Sigmoid colon (tissue), 7 donors: ENCODE data around the gene SLC35F2. TPM values are rescaled to one million over a fixed set of nuclear protein-coding genes. Genes with fewer than 3 reads are reported as not detected.
"Not testable (repeated sequence)": the region's sequence is repeated elsewhere in the genome, so short reads cannot be mapped to it uniquely, and the experiment has no call there.

Experiments
- DNase-seq: peaks from one replicate; pipeline ENCODE4 v3.0.0-alpha.2; 2019
- H3K27ac ChIP-seq, 4 donors: fragments of 200-600 bp; sonication (generic); one replicate each; pipeline ENCODE4 v1.5.1; 2016 to 2019; ENCODE audit warnings: mild to moderate bottlenecking in 1 of 4
- H3K27me3 ChIP-seq, 3 donors: fragments of 200-600 bp; sonication (generic); one replicate each; pipeline ENCODE4 v1.5.1; 2019; ENCODE audit warnings: mild to moderate bottlenecking in 1 of 3
- H3K36me3 ChIP-seq, 4 donors: fragments of 200-600 bp; sonication (generic); one replicate each; pipeline ENCODE4 v1.5.1; 2016 to 2019
- H3K4me1 ChIP-seq, 4 donors: fragments of 200-600 bp; sonication (generic); one replicate each; pipeline ENCODE4 v1.5.1; 2017 to 2019
- H3K4me3 ChIP-seq, 4 donors: fragments of 200-600 bp; sonication (generic); one replicate each; pipeline ENCODE4 v1.5.1; 2017 to 2019; ENCODE audit warnings: mild to moderate bottlenecking in 2 of 4, moderate library complexity in 1 of 4
- H3K9me3 ChIP-seq, 4 donors: fragments of 200-600 bp in 3 of 4; sonication (generic) in 3 of 4; one replicate each; pipeline versions ENCODE4 v1.5.1 to v1.6.1; 2013 to 2019
- CTCF ChIP-seq, 4 experiments: fragments of 450-650 bp in 3 of 4; fragments of 200-600 bp in 1 of 4; IDR thresholded peaks; one replicate each; pipeline ENCODE4 v1.5.1; 2016 to 2019; ENCODE audit warnings: antibody characterized with exemption in 4 of 4, mild to moderate bottlenecking in 3 of 4, moderate library complexity in 2 of 4
- EP300 ChIP-seq, 4 donors: sonication (generic); formaldehyde crosslinking; IDR thresholded peaks; one replicate each; pipeline ENCODE4 v1.6.1; 2017; ENCODE audit warnings: antibody characterized with exemption in 4 of 4
- POLR2A ChIP-seq, 2 donors: fragments of 450-650 bp; IDR thresholded peaks; one replicate each; pipeline ENCODE4 v1.6.1; 2016; ENCODE audit warnings: antibody characterized with exemption in 2 of 2, mild to moderate bottlenecking in 2 of 2, moderate library complexity in 2 of 2
- POLR2AphosphoS5 ChIP-seq, 4 donors: sonication (generic); formaldehyde crosslinking; IDR thresholded peaks; one replicate each; pipeline ENCODE4 v1.6.1; 2017; ENCODE audit warnings: antibody characterized with exemption in 4 of 4
- WGBS, 2 donors: extraction: QIAGEN DNeasy Blood & Tissue Kit; methylation state at CpG; one replicate each; pipeline ENCODE4 v1.1.7; 2013; 5-methylcytosine and 5-hydroxymethylcytosine counted together
- intact Hi-C: fragments of 100-400 bp; cut with DNase I; formaldehyde crosslinking; loops from one replicate; pipeline ENCODE4 v1.15.1; 2023
- polyA plus RNA-seq, 3 donors: library from polyadenylated mRNA; stranded (reverse); fragments of 200-250 nt; gene quantifications; one replicate each; pipeline ENCODE4 v1.2.3, GENCODE V29; 2013
- total RNA-seq, 4 donors: library from RNA; depleted of rRNA; stranded (reverse); fragments of >200 nt; gene quantifications; one replicate each; pipeline ENCODE4 v1.1.0, GENCODE V29; 2016
- donor health status: healthy with polysubstance abuse.
- donor health status: Bipolar disorder and iron deficiency.
- donor health status: healthy.

SLC35F2 gene
- total and polyA plus RNA-seq, 7 donors: 0.83 to 15.4 (median 4.4) TPM

GRCh38 chr11:107842412-107843100 lies 16.0 kb downstream of the SLC35F2 start:
- no peaks in the 10 kb centered on the region for H3K27me3 ChIP-seq
- H3K9me3 ChIP-seq: no peaks in the 10 kb centered on the region
- intact Hi-C loops: no loop called here
- no peak overlapping the region for H3K27ac ChIP-seq
- no peaks in the 10 kb centered on the region for H3K36me3 ChIP-seq
- no peak overlapping the region for H3K4me3 ChIP-seq
- DNase-seq: no peak
- TF ChIP-seq POLR2A (IDR thresholded peaks at IDR 0.05): no peak
- H3K4me1 ChIP-seq: peaks cover 0 to 18% (median 16%) of the 10 kb centered on the region in 4 donors
- WGBS, 2 donors: 87 to 89% methylated on average over 8 of the region's 8 CpGs

DNA sequence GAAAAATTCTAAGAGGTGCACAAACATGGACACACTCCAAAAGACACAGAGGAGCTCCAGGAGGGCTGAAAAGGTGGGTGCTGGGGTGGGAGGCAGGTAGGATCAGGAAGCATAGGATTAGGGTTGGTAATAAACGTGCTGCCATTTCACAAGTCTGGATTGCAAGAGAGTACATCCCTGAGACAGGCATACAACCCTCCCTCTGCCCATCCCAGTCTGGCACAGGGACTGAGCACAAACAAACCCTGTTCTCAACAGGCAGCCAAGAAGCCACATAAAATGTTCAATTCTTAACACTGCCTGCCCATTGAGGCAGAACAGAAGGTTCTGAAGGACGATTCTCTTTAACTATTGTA lies 18.5 kb downstream of the SLC35F2 start:
- 3 to 31% methylated on average over 2 of the region's 2 CpGs for WGBS, 2 donors
- intact Hi-C loops: no loop called here
- DNase-seq: no peak

DNA sequence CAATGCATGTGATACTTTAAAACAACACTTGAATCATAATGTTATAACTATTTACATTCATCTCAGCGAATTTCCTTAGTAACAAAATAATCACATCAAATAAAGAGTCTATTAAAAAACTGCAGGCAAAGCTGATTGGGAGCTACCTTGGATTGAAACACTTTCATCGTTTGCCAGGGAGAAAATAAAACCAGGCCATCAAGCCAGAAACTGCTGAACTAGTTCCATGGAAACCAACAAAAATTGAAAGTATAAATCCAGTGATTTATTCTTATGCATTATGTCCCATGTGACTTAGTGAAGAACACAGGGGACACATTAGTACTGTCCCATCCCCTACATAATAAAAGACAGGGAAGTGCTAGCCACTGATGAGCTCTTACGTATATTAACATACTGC lies 21.7 kb downstream of the SLC35F2 start:
- DNase-seq: no peak
- Histone ChIP-seq H3K4me3 (no peak overlapping the region), H3K27ac (peak overlapping the region in 3 of 4 donors; percentile 1 to 25 (median 10)), H3K9me3 (no peaks in the 10 kb centered on the region), H3K36me3 (no peaks in the 10 kb centered on the region), H3K4me1 (peaks cover 0 to 18% (median 16%) of the 10 kb centered on the region in 4 donors), H3K27me3 (no peaks in the 10 kb centered on the region)
- TF ChIP-seq EP300 (IDR thresholded peaks at IDR 0.05) (no peak), POLR2A (IDR thresholded peaks at IDR 0.05) (no peak), POLR2AphosphoS5 (IDR thresholded peaks at IDR 0.05) (no peak), CTCF (IDR thresholded peaks at IDR 0.05) (no peak)
- WGBS, 2 donors: 18 to 61% methylated on average over 3 of the region's 3 CpGs
- intact Hi-C loops: no loop called here

More for the DNA sequence above, 18.5 kb downstream of the SLC35F2 start:
- no peak overlapping the region for H3K4me3 ChIP-seq
- peak overlapping the region; percentile 58 to 77 (median 72) for H3K27ac ChIP-seq
- H3K9me3 ChIP-seq: no peaks in the 10 kb centered on the region
- TF ChIP-seq POLR2AphosphoS5 (IDR thresholded peaks at IDR 0.05) (no peak), CTCF (IDR thresholded peaks at IDR 0.05) (no peak), EP300 (IDR thresholded peaks at IDR 0.05) (no peak), POLR2A (IDR thresholded peaks at IDR 0.05) (no peak)
- no peaks in the 10 kb centered on the region for H3K27me3 ChIP-seq
- H3K36me3 ChIP-seq: no peaks in the 10 kb centered on the region
- H3K4me1 ChIP-seq: peaks cover 0 to 18% (median 16%) of the 10 kb centered on the region in 4 donors

- no peaks in the 10 kb centered on the region for H3K9me3 ChIP-seq
- intact Hi-C loops: no loop called here
- H3K4me1 ChIP-seq: peaks cover 0 to 5% (median 5%) of the 10 kb centered on the region in 4 donors
- DNase-seq: no peak
- TF ChIP-seq POLR2AphosphoS5 (IDR thresholded peaks at IDR 0.05): no peak
- no peak for TF ChIP-seq CTCF (IDR thresholded peaks at IDR 0.05)
- TF ChIP-seq POLR2A (IDR thresholded peaks at IDR 0.05): no peak
- no peaks in the 10 kb centered on the region for H3K27me3 ChIP-seq
- H3K36me3 ChIP-seq: no peaks in the 10 kb centered on the region
- H3K4me3 ChIP-seq: no peak overlapping the region
- 29 to 70% methylated on average over 6 of the region's 6 CpGs for WGBS, 2 donors
- no peak overlapping the region for H3K27ac ChIP-seq
Measured at GRCh38 chr11:107834995-107835394, 23.6 kb downstream of the SLC35F2 start.

DNA sequence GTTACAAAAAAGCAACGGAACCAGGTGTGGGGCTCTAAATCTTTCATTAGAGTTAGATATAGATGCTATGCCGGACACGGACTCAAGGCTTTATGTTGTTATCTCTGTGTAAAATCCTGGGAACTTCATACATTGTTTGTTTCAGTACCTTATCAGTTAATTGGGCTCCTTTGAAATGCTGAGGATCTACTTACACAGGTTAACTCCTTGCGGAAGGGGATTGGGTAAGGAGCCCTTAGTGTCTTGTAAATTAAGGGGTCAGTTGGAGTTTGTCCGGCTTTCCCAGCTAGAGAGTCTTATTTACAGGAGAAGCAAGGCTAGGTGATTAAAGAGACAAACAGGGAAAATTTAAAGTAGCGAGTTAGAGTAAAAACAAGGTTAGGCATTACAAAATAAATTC lies 24.7 kb downstream of the SLC35F2 start:
- intact Hi-C loops, H3K4me3 ChIP-seq, H3K27ac ChIP-seq, H3K27me3 ChIP-seq, H3K36me3 ChIP-seq, DNase-seq, H3K9me3 ChIP-seq, H3K4me1 ChIP-seq: not testable (repeated sequence)
- 20 to 57% methylated on average over 6 of the region's 6 CpGs for WGBS, 2 donors
